Neural progenitor cell (in vitro differentiated cells): ENCODE measurements around the gene CHD8. TPM values are rescaled to one million over a fixed set of nuclear protein-coding genes. Genes with fewer than 3 reads are reported as not detected.

Source experiments
- DNase-seq: peaks from one replicate; pipeline ENCODE4 v3.0.0-alpha.2; 2016; ENCODE audit warnings: low spot score
- H2AFZ ChIP-seq: fragments of 200-600 bp; sonication (generic); replicated peaks from 2 replicates; pipeline ENCODE4 v1.6.1; 2016; ENCODE audit warnings: antibody characterized with exemption
- H3F3A ChIP-seq: fragments of 200-600 bp; sonication (generic); 2 replicates; pipeline ENCODE4 v1.6.1; 2016; ENCODE audit warnings: antibody characterized with exemption, low read depth
- H3K27ac ChIP-seq: fragments of 200-600 bp; sonication (generic); 2 replicates; pipeline ENCODE4 v1.5.1; 2016; ENCODE audit warnings: mild to moderate bottlenecking
- H3K27me3 ChIP-seq: fragments of 200-600 bp; sonication (generic); 2 replicates; pipeline ENCODE4 v1.6.1; 2016; ENCODE audit warnings: mild to moderate bottlenecking, moderate library complexity
- H3K36me3 ChIP-seq: fragments of 200-600 bp; sonication (generic); 2 replicates; pipeline ENCODE4 v1.5.1; 2016
- H3K4me1 ChIP-seq: fragments of 200-600 bp; sonication (generic); 2 replicates; pipeline ENCODE4 v1.6.1; 2016; ENCODE audit warnings: mixed run types
- H3K4me2 ChIP-seq: fragments of 200-600 bp; sonication (generic); 2 replicates; pipeline ENCODE4 v1.6.1; 2016
- H3K4me3 ChIP-seq: fragments of 200-600 bp; sonication (generic); 2 replicates; pipeline ENCODE4 v1.5.1; 2016
- H3K79me2 ChIP-seq: fragments of 200-600 bp; sonication (generic); 2 replicates; pipeline ENCODE4 v1.6.1; 2016; ENCODE audit warnings: low read depth
- H3K9ac ChIP-seq: fragments of 200-600 bp; sonication (generic); 2 replicates; pipeline ENCODE4 v1.6.1; 2016
- H3K9me3 ChIP-seq: fragments of 200-600 bp; sonication (generic); 2 replicates; pipeline ENCODE4 v1.5.1; 2016; ENCODE audit warnings: low read depth
- H4K20me1 ChIP-seq: fragments of 200-600 bp; sonication (generic); 2 replicates; pipeline ENCODE4 v1.6.1; 2016; ENCODE audit warnings: low read depth
- H3K27ac Mint-ChIP-seq: 3 replicates; pipeline ENCODE4 v1.8.0; 2021; ENCODE audit warnings: mixed read lengths
- H3K27me3 Mint-ChIP-seq: 2 replicates; pipeline ENCODE4 v1.8.0; 2022; ENCODE audit warnings: low read depth, mild to moderate bottlenecking, inconsistent platforms, moderate library complexity, mixed read lengths; ENCODE audit not compliant: insufficient read depth
- H3K36me3 Mint-ChIP-seq: 3 replicates; pipeline ENCODE4 v1.8.0; 2021; ENCODE audit warnings: mixed read lengths
- H3K4me1 Mint-ChIP-seq: 3 replicates; pipeline ENCODE4 v1.8.0; 2021; ENCODE audit warnings: mixed read lengths
- H3K4me3 Mint-ChIP-seq: 3 replicates; pipeline ENCODE4 v1.8.0; 2021; ENCODE audit warnings: mild to moderate bottlenecking, moderate library complexity, mixed read lengths
- H3K9me3 Mint-ChIP-seq: 3 replicates; pipeline ENCODE4 v1.8.0; 2020; ENCODE audit warnings: mixed read lengths
- EZH2 ChIP-seq: fragments of 200-600 bp; sonication (generic); IDR thresholded peaks from 2 replicates; pipeline ENCODE4 v1.6.1; 2017; ENCODE audit warnings: antibody characterized with exemption, mild to moderate bottlenecking, moderate library complexity
- EZH2phosphoT487 ChIP-seq: fragments of 200-600 bp; sonication (generic); IDR thresholded peaks from 2 replicates; pipeline ENCODE4 v1.6.1; 2017; ENCODE audit warnings: antibody characterized with exemption
- total RNA-seq: library from RNA; depleted of rRNA; stranded (reverse); fragments of >200 nt; gene quantifications from 2 replicates; pipeline ENCODE4 v1.2.3, GENCODE V29; 2015; ENCODE audit warnings: low replicate concordance
- TF ChIP-seq, protein P1 (sequence below): fragments of 200-600 bp; sonication (generic); IDR thresholded peaks from 2 replicates; pipeline ENCODE4 v1.5.1; 2017; ENCODE audit warnings: antibody characterized with exemption, mild to moderate bottlenecking

Gene CHD8
- total RNA-seq, 1 donor from 2014 or later: 72.5 TPM

DNA sequence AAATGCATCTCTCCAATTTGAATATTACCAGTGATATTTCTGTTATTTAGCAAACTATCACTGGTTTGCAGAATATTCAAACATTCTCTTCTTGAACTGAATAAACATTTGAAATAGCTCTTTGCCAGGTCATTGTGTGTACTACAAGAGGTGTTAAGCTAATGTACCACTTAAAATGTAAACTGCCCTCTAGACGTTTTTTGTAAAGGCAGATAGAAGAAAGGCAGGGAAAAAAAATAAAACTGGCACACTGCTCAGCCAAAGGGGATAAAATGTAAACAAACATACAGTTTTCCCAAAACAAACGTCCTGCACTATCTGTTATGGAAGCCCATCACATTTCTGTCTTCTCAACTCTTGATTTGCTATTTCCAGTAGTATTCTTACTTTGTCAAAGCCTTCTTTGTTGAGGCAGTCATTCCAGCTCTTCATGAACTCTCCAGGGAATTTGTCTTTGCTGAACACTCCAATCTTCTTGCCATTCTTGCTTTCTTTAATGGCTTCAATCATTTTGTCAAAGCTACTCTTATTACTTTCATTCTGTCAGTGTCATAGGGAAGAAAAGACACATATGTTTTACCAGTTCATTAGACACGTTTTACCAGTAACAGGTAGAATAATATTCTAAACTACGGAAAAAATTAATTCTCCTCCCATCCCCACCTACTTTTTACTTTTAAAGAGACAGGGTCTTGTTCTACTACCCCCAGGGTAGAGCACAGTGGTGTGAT is 85.8 kb downstream of the CHD8 start:
- H3K4me3 Mint-ChIP-seq: no peak overlapping the region
- H3K9me3 Mint-ChIP-seq: no peaks in the 10 kb centered on the region
- no peak overlapping the region for H3K27ac ChIP-seq
- H3K36me3 ChIP-seq: peaks cover 38% of the 10 kb centered on the region
- H4K20me1 ChIP-seq: peaks cover 27% of the 10 kb centered on the region
- no peaks in the 10 kb centered on the region for H3K4me1 Mint-ChIP-seq
- H3K4me2 ChIP-seq: no peak overlapping the region
- H3K27me3 Mint-ChIP-seq: no peaks in the 10 kb centered on the region
- H2AFZ ChIP-seq: no peak overlapping the region
- peaks cover 38% of the 10 kb centered on the region for H3K36me3 Mint-ChIP-seq
- no peaks in the 10 kb centered on the region for H3K27me3 ChIP-seq
- no peak overlapping the region for H3K4me3 ChIP-seq
- no peak overlapping the region for H3K27ac Mint-ChIP-seq
- TF ChIP-seq, protein P1, sequence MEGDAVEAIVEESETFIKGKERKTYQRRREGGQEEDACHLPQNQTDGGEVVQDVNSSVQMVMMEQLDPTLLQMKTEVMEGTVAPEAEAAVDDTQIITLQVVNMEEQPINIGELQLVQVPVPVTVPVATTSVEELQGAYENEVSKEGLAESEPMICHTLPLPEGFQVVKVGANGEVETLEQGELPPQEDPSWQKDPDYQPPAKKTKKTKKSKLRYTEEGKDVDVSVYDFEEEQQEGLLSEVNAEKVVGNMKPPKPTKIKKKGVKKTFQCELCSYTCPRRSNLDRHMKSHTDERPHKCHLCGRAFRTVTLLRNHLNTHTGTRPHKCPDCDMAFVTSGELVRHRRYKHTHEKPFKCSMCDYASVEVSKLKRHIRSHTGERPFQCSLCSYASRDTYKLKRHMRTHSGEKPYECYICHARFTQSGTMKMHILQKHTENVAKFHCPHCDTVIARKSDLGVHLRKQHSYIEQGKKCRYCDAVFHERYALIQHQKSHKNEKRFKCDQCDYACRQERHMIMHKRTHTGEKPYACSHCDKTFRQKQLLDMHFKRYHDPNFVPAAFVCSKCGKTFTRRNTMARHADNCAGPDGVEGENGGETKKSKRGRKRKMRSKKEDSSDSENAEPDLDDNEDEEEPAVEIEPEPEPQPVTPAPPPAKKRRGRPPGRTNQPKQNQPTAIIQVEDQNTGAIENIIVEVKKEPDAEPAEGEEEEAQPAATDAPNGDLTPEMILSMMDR: no peak
- TF ChIP-seq EZH2phosphoT487 (no peak), EZH2 (no peak)
- no peaks in the 10 kb centered on the region for H3K9me3 ChIP-seq
- peaks cover 4% of the 10 kb centered on the region for H3F3A ChIP-seq
- peaks cover 40% of the 10 kb centered on the region for H3K79me2 ChIP-seq
- no peaks in the 10 kb centered on the region for H3K4me1 ChIP-seq
- no peak overlapping the region for H3K9ac ChIP-seq
- no peak for DNase-seq

DNA sequence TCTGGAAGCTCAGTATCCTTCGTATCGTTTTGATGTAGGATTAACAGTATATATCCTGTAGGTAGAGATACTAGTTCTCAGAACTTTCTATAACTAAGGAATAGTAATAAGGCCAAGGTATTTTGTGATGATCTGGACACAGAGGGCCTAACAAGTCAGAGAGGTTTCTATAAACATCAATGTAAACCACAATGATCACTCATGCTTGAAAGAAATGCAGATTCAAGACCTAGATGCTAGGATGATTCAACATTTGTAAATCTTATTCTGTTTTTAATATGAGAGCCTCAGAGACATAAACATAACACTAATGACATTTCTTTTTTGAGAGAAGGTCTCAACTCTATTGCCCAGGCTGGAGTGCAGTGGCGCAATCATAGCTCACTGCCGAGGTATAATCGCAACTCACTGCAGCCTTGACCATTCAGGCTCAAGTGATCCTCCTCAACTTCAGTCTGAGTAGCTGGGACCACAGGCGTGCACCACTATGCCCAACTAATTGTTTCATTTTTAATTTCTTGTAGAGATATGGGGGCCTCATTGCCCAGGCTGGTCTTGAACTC is 88.3 kb downstream of the CHD8 start:
- Histone ChIP-seq H4K20me1 (peaks cover 9% of the 10 kb centered on the region), H3K9ac (no peak overlapping the region), H3K27me3 (no peaks in the 10 kb centered on the region), H3K79me2 (peaks cover 16% of the 10 kb centered on the region), H3K4me2 (no peak overlapping the region), H3K27ac (no peak overlapping the region), H2AFZ (no peak overlapping the region), H3K4me1 (no peaks in the 10 kb centered on the region), H3K36me3 (peaks cover 49% of the 10 kb centered on the region), H3K9me3 (no peaks in the 10 kb centered on the region), H3F3A (peaks cover 5% of the 10 kb centered on the region), H3K4me3 (no peak overlapping the region)
- peaks cover 48% of the 10 kb centered on the region for H3K36me3 Mint-ChIP-seq
- H3K27ac Mint-ChIP-seq: no peak overlapping the region
- TF ChIP-seq EZH2: no peak
- TF ChIP-seq, protein P1: no peak
- TF ChIP-seq EZH2phosphoT487: no peak
- H3K27me3 Mint-ChIP-seq: no peaks in the 10 kb centered on the region
- H3K9me3 Mint-ChIP-seq: no peaks in the 10 kb centered on the region
- no peaks in the 10 kb centered on the region for H3K4me1 Mint-ChIP-seq
- H3K4me3 Mint-ChIP-seq: no peak overlapping the region
- DNase-seq: no peak

DNA sequence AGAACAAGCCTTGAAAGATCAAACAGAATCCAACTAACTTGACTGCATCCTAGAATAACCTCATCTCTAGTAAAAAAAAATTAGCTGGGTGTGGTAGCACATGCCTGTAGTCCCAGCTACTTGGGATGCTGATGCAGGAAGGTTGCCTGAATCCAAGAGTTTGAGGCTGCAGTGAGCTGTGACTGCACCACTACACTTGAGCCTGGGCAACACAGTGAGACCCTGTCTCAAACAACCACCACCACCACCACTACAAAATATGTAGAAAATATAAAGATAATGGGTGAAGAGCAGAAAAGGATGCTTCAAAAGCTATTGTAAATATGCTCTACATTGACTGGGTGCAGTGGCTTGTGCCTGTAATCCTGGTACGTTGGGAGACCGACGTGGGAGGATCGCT is 99.4 kb downstream of the CHD8 start:
- Mint-ChIP-seq H3K4me3 (no peak overlapping the region), H3K9me3 (no peaks in the 10 kb centered on the region), H3K4me1 (no peaks in the 10 kb centered on the region), H3K27ac (no peak overlapping the region), H3K36me3 (peaks cover 64% of the 10 kb centered on the region), H3K27me3 (peaks cover 4% of the 10 kb centered on the region)
- TF ChIP-seq, protein P1: no peak
- TF ChIP-seq EZH2phosphoT487 (no peak), EZH2 (no peak)
- Histone ChIP-seq H3K4me2 (no peak overlapping the region), H3K4me1 (no peaks in the 10 kb centered on the region), H3F3A (peaks cover 27% of the 10 kb centered on the region), H3K4me3 (no peak overlapping the region), H3K27me3 (no peaks in the 10 kb centered on the region), H3K36me3 (peaks cover 43% of the 10 kb centered on the region), H3K9ac (no peak overlapping the region), H3K79me2 (no peaks in the 10 kb centered on the region), H3K9me3 (no peaks in the 10 kb centered on the region), H4K20me1 (no peaks in the 10 kb centered on the region), H2AFZ (no peak overlapping the region), H3K27ac (no peak overlapping the region)
- DNase-seq: no peak
